Astrocyte (in vitro differentiated cells and primary cell): ENCODE data around the gene CACNA1E. TPM values are rescaled to one million over a fixed set of nuclear protein-coding genes. Genes with fewer than 3 reads are reported as not detected.

Experiments used
- DNase-seq: peaks from one replicate; pipeline ENCODE4 v3.0.0-alpha.2; 2010; ENCODE audit warnings: low read depth
- FAIRE-seq: peaks from 2 replicates; lab custom pipeline; 2011; peaks lifted over from hg19 to GRCh38; lab: Jason Lieb, UNC
- H2AFZ ChIP-seq: 2 replicates; pipeline ENCODE4 v1.6.0; 2012; ENCODE audit warnings: low read depth, low read length, inconsistent platforms
- H3K27ac ChIP-seq: 2 replicates; pipeline ENCODE4 v1.5.1; 2011; ENCODE audit warnings: low read depth, low read length, inconsistent platforms
- H3K27me3 ChIP-seq: 2 replicates; pipeline ENCODE4 v1.6.0; 2011; ENCODE audit warnings: low read length, inconsistent platforms; ENCODE audit not compliant: insufficient read depth
- H3K36me3 ChIP-seq: 2 replicates; pipeline ENCODE4 v1.5.1; 2011; ENCODE audit warnings: low read length, inconsistent platforms; ENCODE audit not compliant: insufficient read depth
- H3K4me1 ChIP-seq: 2 replicates; pipeline ENCODE4 v1.5.1; 2011; ENCODE audit warnings: low read length, inconsistent platforms; ENCODE audit not compliant: insufficient read depth
- H3K4me2 ChIP-seq: 2 replicates; pipeline ENCODE4 v1.6.0; 2012; ENCODE audit warnings: low read length, inconsistent platforms
- H3K4me3 ChIP-seq: 2 replicates; pipeline ENCODE4 v1.5.1; 2011; ENCODE audit warnings: low read depth, mild to moderate bottlenecking, low read length, inconsistent platforms; ENCODE audit not compliant: insufficient read depth
- H3K79me2 ChIP-seq: 2 replicates; pipeline ENCODE4 v1.6.0; 2012; ENCODE audit warnings: mild to moderate bottlenecking, low read length, inconsistent platforms; ENCODE audit not compliant: insufficient read depth
- H3K9ac ChIP-seq: 2 replicates; pipeline ENCODE4 v1.6.0; 2012; ENCODE audit warnings: mild to moderate bottlenecking, low read length, inconsistent platforms
- H3K9me3 ChIP-seq: 2 replicates; pipeline ENCODE4 v1.5.1; 2012; ENCODE audit warnings: low read depth, mild to moderate bottlenecking, low read length, inconsistent platforms; ENCODE audit not compliant: insufficient read depth
- H4K20me1 ChIP-seq: 2 replicates; pipeline ENCODE4 v1.6.0; 2012; ENCODE audit warnings: low read length, inconsistent platforms; ENCODE audit not compliant: insufficient read depth
- H3K27ac Mint-ChIP-seq: one replicate; pipeline ENCODE4 v1.8.0; 2021; ENCODE audit warnings: mild to moderate bottlenecking, mixed read lengths; ENCODE audit not compliant: unreplicated experiment
- H3K27me3 Mint-ChIP-seq: one replicate; pipeline ENCODE4 v1.8.0; 2021; ENCODE audit warnings: low read depth, mixed read lengths; ENCODE audit not compliant: unreplicated experiment
- H3K36me3 Mint-ChIP-seq: one replicate; pipeline ENCODE4 v1.8.0; 2021; ENCODE audit warnings: low read depth, mixed read lengths; ENCODE audit not compliant: unreplicated experiment
- H3K4me1 Mint-ChIP-seq: one replicate; pipeline ENCODE4 v1.8.0; 2021; ENCODE audit warnings: low read depth, mixed read lengths; ENCODE audit not compliant: unreplicated experiment
- H3K4me3 Mint-ChIP-seq: one replicate; pipeline ENCODE4 v1.8.0; 2021; ENCODE audit warnings: mild to moderate bottlenecking, moderate library complexity, mixed read lengths; ENCODE audit not compliant: unreplicated experiment
- H3K9me3 Mint-ChIP-seq: one replicate; pipeline ENCODE4 v1.8.0; 2021; ENCODE audit warnings: mild to moderate bottlenecking, mixed read lengths; ENCODE audit not compliant: unreplicated experiment
- EZH2 ChIP-seq: IDR thresholded peaks from 2 replicates; pipeline ENCODE4 v1.6.1; 2012; ENCODE audit warnings: mild to moderate bottlenecking, low read length, inconsistent platforms; ENCODE audit not compliant: insufficient read depth
- total RNA-seq: library from RNA; stranded (reverse); gene quantifications from 2 replicates; pipeline ENCODE4 v1.2.1, GENCODE V29; 2021
- TF ChIP-seq, protein P1 (sequence below): IDR thresholded peaks from 2 replicates; pipeline ENCODE4 v1.5.1; 2011; ENCODE audit warnings: low read depth, mild to moderate bottlenecking, inconsistent platforms, low read length, moderate library complexity; ENCODE audit not compliant: insufficient read depth

The CACNA1E gene
- total RNA-seq, 1 donor from 2014 or later: 0.07 TPM

DNA sequence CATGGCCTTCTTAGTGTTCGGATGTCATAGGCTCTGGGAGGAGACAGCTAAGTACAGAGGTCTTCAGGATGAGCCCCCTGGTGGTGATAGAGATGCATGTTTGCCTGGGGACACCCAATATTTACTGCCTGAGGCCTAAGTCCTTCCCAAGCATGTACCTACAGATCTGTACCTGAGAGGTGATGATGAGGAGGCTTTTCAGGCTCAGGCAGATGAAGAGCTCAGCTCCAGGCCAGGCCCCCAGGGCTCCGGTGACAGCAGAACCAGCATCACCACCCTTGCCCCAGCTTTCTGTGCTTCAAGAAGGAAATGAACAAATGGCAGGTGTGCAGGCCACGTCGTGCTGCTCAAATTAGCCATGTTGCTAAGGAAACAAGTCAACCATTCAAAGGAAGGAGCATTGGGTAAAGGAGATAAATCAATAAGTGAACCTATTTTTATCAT is 21.1 kb downstream of the CACNA1E start:
- no peaks in the 10 kb centered on the region for H3K4me1 ChIP-seq
- DNase-seq (no peak), FAIRE-seq (no peak)
- no peaks in the 10 kb centered on the region for H3K79me2 ChIP-seq
- H3K4me3 ChIP-seq: no peak overlapping the region
- Mint-ChIP-seq H3K27me3 (peaks cover 15% of the 10 kb centered on the region), H3K9me3 (peaks cover 4% of the 10 kb centered on the region), H3K4me1 (peaks cover 19% of the 10 kb centered on the region), H3K27ac (peak overlapping the region; percentile 94), H3K4me3 (no peak overlapping the region), H3K36me3 (no peaks in the 10 kb centered on the region)
- H4K20me1 ChIP-seq: no peaks in the 10 kb centered on the region
- H3K9me3 ChIP-seq: no peaks in the 10 kb centered on the region
- H3K36me3 ChIP-seq: no peaks in the 10 kb centered on the region
- no peak overlapping the region for H3K27ac ChIP-seq
- no peak overlapping the region for H3K4me2 ChIP-seq
- H3K9ac ChIP-seq: no peak overlapping the region
- no peak for TF ChIP-seq EZH2
- TF ChIP-seq, protein P1, sequence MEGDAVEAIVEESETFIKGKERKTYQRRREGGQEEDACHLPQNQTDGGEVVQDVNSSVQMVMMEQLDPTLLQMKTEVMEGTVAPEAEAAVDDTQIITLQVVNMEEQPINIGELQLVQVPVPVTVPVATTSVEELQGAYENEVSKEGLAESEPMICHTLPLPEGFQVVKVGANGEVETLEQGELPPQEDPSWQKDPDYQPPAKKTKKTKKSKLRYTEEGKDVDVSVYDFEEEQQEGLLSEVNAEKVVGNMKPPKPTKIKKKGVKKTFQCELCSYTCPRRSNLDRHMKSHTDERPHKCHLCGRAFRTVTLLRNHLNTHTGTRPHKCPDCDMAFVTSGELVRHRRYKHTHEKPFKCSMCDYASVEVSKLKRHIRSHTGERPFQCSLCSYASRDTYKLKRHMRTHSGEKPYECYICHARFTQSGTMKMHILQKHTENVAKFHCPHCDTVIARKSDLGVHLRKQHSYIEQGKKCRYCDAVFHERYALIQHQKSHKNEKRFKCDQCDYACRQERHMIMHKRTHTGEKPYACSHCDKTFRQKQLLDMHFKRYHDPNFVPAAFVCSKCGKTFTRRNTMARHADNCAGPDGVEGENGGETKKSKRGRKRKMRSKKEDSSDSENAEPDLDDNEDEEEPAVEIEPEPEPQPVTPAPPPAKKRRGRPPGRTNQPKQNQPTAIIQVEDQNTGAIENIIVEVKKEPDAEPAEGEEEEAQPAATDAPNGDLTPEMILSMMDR: peak; percentile 23
- no peak overlapping the region for H2AFZ ChIP-seq
- no peaks in the 10 kb centered on the region for H3K27me3 ChIP-seq

- peaks cover 6% of the 10 kb centered on the region for H3K9me3 Mint-ChIP-seq
- Histone ChIP-seq H4K20me1 (no peaks in the 10 kb centered on the region), H3K27ac (no peak overlapping the region), H3K27me3 (no peaks in the 10 kb centered on the region), H2AFZ (no peak overlapping the region), H3K9ac (no peak overlapping the region), H3K4me2 (no peak overlapping the region), H3K36me3 (no peaks in the 10 kb centered on the region), H3K9me3 (no peaks in the 10 kb centered on the region), H3K4me3 (no peak overlapping the region), H3K4me1 (no peaks in the 10 kb centered on the region), H3K79me2 (no peaks in the 10 kb centered on the region)
- TF ChIP-seq, protein P1: no peak
- no peak for TF ChIP-seq EZH2
- H3K36me3 Mint-ChIP-seq: no peaks in the 10 kb centered on the region
- DNase-seq (no peak), FAIRE-seq (no peak)
- no peak overlapping the region for H3K27ac Mint-ChIP-seq
- peaks cover 19% of the 10 kb centered on the region for H3K4me1 Mint-ChIP-seq
- peaks cover 14% of the 10 kb centered on the region for H3K27me3 Mint-ChIP-seq
- no peak overlapping the region for H3K4me3 Mint-ChIP-seq
Observed at GRCh38 chr1:181506563-181507353, 23.4 kb downstream of the CACNA1E start.
